ENCODE measurements around the gene RABGAP1L.
A peak's percentile ranks its signal among the peaks of the same experiment; 100 is the strongest.

Gene RABGAP1L

GRCh38 chr1:174291059-174291458, 131.7 kb downstream of the RABGAP1L start:
- no peak for TF ChIP-seq CTCF (IDR thresholded peaks at IDR 0.05)
- H3K4me3 Mint-ChIP-seq, result no peak overlapping the region

GRCh38 chr1:174296309-174296708, 137.0 kb downstream of the RABGAP1L start:
- Mint-ChIP-seq H3K4me1 (no peaks in the 10 kb centered on the region), H3K9me3 (peaks cover 5% of the 10 kb centered on the region), H3K27ac (no peak overlapping the region), H3K27me3 (ENCODE audit: low read depth, poor library complexity) (no peaks in the 10 kb centered on the region), H3K4me3 (no peak overlapping the region), H3K36me3 (ENCODE audit: low read depth) (peaks cover 6% of the 10 kb centered on the region)
- TF ChIP-seq CTCF (IDR thresholded peaks at IDR 0.05), result no peak
- DNase-seq, result no peak

More at GRCh38 chr1:174291059-174291458, 131.7 kb downstream of the RABGAP1L start:
- Mint-ChIP-seq H3K27me3 (ENCODE audit: low read depth, poor library complexity) (no peaks in the 10 kb centered on the region), H3K4me1 (no peaks in the 10 kb centered on the region), H3K36me3 (ENCODE audit: low read depth) (peaks cover 30% of the 10 kb centered on the region), H3K9me3 (peaks cover 11% of the 10 kb centered on the region), H3K27ac (no peak overlapping the region)
- no peak for DNase-seq

GRCh38 chr1:174297351-174297750, 138.0 kb downstream of the RABGAP1L start:
- H3K4me3 Mint-ChIP-seq, result no peak overlapping the region
- H3K4me1 Mint-ChIP-seq, result no peaks in the 10 kb centered on the region
- TF ChIP-seq CTCF (IDR thresholded peaks at IDR 0.05), result no peak
- no peaks in the 10 kb centered on the region for H3K36me3 Mint-ChIP-seq (ENCODE audit: low read depth)
- DNase-seq, result no peak
- no peaks in the 10 kb centered on the region for H3K27me3 Mint-ChIP-seq (ENCODE audit: low read depth, poor library complexity)
- H3K27ac Mint-ChIP-seq, result peak overlapping the region; percentile 71
- H3K9me3 Mint-ChIP-seq, result no peaks in the 10 kb centered on the region

- Mint-ChIP-seq H3K36me3 (ENCODE audit: low read depth) (peaks cover 7% of the 10 kb centered on the region), H3K9me3 (peaks cover 3% of the 10 kb centered on the region), H3K4me1 (no peaks in the 10 kb centered on the region), H3K27me3 (ENCODE audit: low read depth, poor library complexity) (no peaks in the 10 kb centered on the region), H3K27ac (no peak overlapping the region), H3K4me3 (no peak overlapping the region)
- DNase-seq, result no peak
- no peak for TF ChIP-seq CTCF (IDR thresholded peaks at IDR 0.05)
These were observed 142.2 kb downstream of the RABGAP1L start for GRCh38 chr1:174301295-174302077.

GRCh38 chr1:174308604-174309003, 149.3 kb downstream of the RABGAP1L start:
- Mint-ChIP-seq H3K4me3 (no peak overlapping the region), H3K4me1 (no peaks in the 10 kb centered on the region), H3K27me3 (ENCODE audit: low read depth, poor library complexity) (no peaks in the 10 kb centered on the region), H3K9me3 (peaks cover 28% of the 10 kb centered on the region), H3K36me3 (ENCODE audit: low read depth) (peaks cover 30% of the 10 kb centered on the region), H3K27ac (no peak overlapping the region)
- no peak for TF ChIP-seq CTCF (IDR thresholded peaks at IDR 0.05)
- DNase-seq, result no peak

GRCh38 chr1:174309490-174309889, 150.2 kb downstream of the RABGAP1L start:
- Mint-ChIP-seq H3K27me3 (ENCODE audit: low read depth, poor library complexity) (no peaks in the 10 kb centered on the region), H3K36me3 (ENCODE audit: low read depth) (peaks cover 36% of the 10 kb centered on the region), H3K4me3 (no peak overlapping the region), H3K27ac (peak overlapping the region; percentile 25), H3K9me3 (peaks cover 37% of the 10 kb centered on the region), H3K4me1 (no peaks in the 10 kb centered on the region)
- DNase-seq, result no peak
- TF ChIP-seq CTCF (IDR thresholded peaks at IDR 0.05), result no peak
